GM23248 (cell line): ENCODE results near the gene RAB33B.

Experiments
- EZH2 ChIP-seq: fragments of 200-600 bp; sonication (generic); IDR thresholded peaks from 2 replicates; pipeline ENCODE4 v1.6.1; 2018; ENCODE audit warnings: antibody characterized with exemption, mild to moderate bottlenecking; ENCODE audit not compliant: insufficient read depth, poor library complexity, severe bottlenecking
- EZH2phosphoT487 ChIP-seq: fragments of 200-600 bp; sonication (generic); IDR thresholded peaks from 2 replicates; pipeline ENCODE4 v1.6.1; 2018; ENCODE audit warnings: antibody characterized with exemption, moderate library complexity, mild to moderate bottlenecking, low read depth; ENCODE audit not compliant: insufficient read depth

DNA sequence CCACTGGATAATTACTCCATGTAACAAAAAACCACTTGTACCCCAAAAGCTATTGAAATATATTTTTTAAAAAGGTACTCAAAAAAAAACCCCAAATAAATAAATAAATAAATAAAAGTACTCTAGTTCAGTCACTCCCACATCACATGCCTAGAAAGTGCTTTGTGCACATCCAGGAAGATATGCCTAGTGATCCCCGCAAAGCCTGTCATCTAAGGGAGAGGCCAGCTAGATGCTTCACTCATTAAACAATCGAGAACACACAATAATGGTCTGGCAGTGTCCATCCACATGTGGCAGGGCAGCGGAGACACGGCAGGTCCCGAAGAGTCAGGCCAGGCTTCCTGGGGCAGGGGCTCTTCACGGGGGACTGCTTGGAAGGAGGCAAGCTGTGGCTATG, 47.6 kb downstream of the RAB33B start:
- TF ChIP-seq EZH2 = no peak
- TF ChIP-seq EZH2phosphoT487 = no peak
